KBM-7 (cell line): Measurements from ENCODE around the gene NPBWR2.

Experiments
- DNase-seq: peaks from one replicate; pipeline ENCODE4 v3.0.0-alpha.2; 2015
- in situ Hi-C: fragments of 300-500 bp; cut with MboI; formaldehyde crosslinking; loops from 2 replicates; pipeline ENCODE4 v1.14.3; 2020; ENCODE audit warnings: low sequenced_read_pairs, low pct_unique_long_range_greater_than_20kb, mixed read lengths

NPBWR2 gene

DNA sequence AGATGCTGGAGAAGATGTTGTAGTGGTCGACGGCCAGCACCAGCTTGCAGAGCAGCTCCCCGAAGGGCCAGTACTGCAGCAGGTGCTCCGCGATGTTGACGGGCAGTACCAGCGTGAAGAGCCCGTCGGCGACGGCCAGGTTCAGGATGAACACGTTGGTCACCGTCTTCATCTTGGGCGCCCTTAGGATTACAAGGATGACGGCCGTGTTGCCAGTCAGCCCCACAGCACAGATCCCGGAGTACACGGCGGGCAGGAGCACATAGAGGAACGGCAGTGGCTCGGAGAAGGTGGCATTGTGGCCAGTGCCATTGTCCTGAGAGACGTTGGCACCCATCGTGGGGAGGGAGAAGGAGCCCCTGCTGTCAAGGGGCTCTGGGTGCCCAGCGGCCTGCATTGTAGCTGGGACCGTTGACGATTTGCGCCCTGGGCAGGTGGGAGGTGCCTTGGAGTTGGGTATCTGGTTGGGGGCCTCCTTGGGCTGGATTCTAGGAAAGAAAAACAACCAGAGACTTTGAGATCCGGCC is 867 bp downstream of the NPBWR2 start:
- in situ Hi-C loops = no loop called here
- DNase-seq = no peak

DNA sequence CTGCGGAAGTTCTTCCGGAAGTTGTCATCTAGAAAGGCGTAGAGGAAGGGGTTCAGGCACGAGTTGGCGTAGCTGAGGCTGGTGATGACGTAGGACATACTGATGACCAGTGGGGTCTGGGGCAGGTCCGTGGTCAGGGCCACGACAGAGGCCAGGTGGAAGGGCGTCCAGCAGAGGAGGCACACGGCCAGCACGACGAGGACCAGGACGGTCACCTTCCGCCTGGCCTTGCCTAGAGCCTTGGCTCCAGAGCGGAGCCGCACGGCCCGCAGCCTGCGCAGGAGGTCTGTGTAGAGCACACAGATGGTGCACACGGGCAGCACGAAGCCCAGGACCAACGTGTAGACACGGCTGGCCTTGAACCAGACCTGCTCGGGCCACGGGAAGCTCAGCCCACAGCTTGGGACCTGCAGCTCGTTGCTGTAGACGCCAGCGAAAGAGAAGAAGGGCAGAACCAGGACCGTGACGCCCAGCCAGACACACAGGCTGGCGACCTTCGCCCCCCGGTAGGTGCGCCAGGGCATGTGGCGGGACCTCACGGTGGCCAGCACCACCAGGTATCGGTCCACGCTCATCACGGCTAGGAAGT is 1.4 kb downstream of the NPBWR2 start:
- in situ Hi-C loops = no loop called here
- no peak for DNase-seq

DNA sequence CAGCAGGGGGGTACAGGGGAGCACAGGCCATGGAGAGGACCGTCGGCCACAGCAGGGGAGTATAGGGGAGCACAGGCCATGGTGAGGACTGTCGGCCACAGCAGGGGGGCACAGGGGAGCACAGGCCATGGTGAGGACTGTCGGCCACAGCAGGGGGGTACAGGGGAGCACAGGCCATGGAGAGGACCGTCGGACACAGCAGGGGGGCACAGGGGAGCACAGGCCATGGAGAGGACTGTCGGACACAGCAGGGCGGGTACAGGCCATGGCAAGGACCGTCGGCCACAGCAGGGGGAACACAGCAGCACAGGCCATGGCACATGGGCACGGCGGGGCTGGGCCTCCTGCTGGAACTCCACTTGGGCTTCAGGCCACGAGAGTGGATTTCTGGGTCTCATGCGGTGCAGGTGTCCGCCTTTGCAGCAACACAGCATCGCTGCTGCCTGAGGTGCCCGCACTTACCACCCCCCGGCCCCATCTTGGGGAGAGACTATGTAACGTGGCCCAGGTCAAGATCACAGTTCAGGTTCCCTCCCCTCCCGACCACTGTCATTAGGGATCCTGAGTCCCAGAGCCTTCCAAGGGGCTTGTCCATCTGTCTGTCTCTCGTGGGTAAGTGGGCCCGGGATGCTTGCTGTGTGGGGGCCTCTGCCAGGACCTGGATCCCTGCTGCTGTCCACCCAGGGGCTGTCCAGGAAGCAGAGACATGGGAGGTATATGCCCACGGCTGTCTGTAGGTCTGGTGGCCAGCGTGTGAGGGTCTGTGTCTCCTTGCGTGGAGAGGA is 2.5 kb downstream of the NPBWR2 start:
- DNase-seq = no peak
- in situ Hi-C loops = no loop called here

DNA sequence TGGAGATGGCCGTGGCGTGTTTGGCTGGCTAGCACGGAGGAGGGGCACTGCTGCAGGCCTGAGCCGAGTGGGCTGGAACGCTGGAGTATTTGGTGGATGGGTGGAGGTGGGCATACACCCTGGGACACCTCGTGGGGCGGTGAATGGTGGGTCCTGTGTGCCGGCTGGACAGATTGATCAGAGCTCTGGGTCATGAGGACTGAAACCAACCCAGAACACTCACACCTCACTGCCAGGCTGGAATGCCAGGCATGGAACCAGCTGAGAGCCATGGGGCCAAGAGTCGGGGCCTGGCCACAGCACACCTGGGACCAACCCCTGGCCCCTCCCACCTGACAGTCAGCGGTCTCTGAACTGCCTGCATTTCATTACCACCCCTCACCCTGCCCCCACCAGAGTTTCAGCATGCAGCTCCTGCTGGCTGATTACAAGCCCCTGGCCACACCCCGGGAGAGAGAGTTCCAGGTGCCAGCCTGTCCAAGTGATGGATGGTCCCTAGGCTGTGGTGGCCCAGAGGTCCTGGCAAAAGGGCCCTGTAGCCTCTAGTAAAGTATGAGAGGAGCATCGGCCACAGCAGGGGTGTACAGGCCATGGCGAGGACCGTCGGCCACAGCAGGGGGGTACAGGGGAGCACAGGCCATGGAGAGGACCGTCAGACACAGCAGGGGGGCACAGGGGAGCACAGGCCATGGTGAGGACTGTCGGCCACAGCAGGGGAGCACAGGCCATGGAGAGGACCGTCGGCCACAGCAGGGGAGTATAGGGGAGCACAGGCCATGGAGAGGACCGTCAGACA is 3.3 kb downstream of the NPBWR2 start:
- in situ Hi-C loops = no loop called here
- DNase-seq = no peak

DNA sequence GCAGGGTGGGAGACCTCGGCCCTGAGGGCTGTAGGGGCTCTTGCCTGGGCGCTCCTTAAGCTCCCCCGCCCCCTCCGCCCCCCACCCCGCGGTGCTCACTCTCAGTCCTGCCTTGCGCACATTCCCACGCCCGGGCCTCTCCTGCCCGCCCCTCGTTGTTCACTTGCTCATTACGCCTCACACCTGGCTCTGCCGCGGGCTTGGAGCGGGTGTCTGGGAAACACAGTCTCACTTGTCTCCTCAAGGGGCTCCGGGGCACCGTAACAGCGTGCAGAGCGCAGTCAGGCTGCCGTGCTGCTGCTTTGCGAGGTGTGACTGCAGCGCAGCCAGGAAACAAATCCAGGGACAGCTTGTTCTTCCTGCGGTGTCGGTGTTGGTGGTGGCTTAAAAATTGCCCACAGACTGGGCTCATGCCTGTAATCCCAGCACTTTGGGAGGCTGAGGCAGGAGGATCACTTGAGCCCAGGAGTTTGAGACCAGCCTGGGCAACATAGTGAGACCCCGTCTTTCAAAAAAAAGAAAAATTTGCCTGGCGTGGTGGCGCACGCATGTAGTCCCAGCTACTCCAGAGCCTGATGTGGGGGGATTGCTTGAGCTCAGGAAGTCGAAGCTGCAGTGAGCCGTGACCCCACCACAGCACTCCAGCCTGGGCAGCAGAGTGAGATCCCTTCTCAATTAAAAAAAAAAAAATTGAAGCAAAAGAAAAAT is 4.6 kb downstream of the NPBWR2 start:
- DNase-seq = peak; percentile 41
- in situ Hi-C loops = no loop called here

DNA sequence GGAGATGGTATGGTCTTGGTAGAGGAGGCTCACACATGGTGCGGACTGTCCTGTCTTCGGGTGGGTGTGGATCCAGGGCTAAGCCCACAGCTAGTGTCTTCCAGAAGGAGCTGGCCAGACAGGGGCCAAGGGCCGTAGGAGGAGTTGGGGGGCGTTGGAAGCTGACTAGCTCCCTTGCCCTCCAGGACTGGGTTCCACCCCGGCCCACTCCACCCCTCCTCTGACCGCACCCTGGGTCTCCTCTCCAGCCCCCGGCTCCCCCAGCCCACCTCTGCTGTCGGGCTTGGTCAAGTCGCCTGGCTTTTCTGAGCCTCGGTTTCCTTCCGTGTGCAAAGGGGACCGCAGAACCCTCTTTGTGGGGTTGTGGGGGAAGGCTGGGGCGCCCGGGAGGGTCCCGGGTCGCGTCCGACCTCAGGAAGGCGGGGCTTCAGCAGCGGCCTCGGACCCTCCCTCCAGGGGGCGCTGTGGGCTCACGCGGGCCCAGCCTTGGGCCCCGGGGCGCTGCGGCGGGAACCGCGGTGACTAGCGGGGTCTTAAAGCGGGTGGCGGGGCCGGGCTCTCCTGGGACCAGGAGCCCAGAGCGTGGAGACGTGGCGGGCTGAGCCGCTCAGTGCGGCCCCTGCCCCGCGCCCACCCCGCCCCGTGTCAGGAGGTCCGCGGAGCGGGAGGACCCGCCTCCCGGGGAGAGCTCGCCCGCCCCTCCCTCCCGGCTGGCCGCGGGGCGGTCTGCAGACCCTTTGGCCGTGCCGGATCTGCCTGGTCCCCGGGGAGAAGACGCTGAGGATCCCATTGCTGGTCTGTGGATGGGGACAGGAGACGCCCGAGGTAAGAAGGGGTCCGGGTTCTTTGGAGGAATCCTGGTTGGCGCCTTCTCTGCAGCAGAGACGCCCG is 5.4 kb downstream of the NPBWR2 start:
- DNase-seq = peak; percentile 71

DNA sequence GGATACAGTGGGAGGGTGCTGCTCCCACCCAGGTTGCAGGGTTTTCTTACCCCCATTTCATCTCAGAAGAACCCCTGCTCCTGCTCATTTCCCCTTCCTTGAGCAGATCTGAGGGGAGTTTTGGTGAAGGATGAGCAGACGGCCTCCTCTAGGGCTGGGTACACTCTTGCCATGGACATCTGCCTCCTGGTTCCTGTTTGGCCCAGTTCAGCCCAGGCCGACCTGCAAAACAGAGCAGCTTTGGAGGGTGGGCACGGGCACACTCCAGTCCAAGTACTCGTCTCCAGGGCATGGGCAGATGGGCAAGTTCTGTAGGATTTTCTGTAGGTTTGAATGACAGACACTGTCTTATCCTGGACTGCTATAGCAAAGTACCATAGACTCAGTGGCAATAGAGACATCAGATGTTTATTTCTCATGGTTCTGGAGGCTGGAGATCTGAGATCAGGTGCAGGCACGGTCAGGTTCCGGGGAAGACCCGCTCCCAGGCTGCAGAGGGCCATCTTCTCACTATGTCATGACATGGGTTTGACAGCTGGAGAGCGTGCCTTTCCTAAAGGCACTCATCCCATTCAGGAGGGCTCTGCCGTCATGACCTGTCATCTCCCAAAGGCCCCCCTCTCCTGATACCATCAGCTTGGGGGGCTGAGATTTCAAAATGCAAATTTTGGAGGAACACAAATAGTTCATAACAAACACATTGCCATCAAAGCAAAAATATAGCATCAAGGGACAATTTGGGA is 6.2 kb downstream of the NPBWR2 start:
- no peak for DNase-seq
- in situ Hi-C loops = no loop called here

More for the DNA sequence above, 5.4 kb downstream of the NPBWR2 start:
- in situ Hi-C loops = no loop called here

DNA sequence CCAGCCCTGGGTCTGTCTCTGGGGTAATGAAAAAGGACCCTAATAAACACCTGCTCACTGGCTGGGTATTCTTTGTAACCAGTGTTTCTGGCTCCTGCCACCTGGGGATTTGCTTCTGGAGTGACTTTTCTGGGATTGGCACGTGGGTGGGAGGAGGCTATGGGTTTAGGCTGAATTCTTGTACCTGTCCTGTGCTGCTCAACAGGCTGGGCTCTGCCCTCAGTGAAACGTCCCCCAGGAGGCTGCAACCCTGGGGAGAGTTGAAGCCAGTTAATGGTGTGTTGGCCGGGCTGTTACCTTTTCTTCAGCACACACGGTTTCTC is 6.8 kb downstream of the NPBWR2 start:
- in situ Hi-C loops = no loop called here
- DNase-seq = no peak

DNA sequence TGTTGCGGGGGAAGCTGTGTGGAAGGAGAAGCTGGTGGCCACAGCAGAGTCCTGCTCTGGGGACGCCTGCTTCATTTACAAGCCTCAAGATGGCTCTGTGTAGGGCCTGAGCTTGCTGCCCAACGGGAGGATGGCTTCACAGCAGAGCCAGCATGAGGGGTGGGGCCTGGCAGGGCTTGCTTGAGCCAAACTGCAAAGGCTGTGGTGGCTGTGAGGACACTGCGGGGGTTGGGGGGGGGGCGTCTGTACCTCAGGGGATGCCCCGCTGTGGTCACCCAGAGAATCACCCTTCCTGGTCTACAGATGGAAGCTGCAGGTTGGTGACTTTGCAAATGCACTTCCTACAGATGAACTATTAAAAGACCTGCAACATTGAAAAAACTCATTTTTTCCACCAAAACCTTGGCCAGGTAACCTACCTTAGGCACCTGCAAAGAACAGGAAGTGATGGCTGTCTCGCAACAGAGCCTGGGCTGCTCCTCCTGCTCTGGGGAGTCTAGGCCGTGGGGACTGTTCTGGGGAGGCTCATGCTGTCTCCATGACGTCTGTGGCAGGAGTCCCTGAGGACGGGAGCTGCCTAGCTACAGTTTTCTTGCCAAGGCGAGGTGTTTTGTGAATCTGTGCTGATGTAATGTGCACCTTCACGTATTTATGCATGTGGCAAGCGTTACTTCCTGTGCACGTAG is 7.3 kb downstream of the NPBWR2 start:
- in situ Hi-C loops = no loop called here
- DNase-seq = no peak

DNA sequence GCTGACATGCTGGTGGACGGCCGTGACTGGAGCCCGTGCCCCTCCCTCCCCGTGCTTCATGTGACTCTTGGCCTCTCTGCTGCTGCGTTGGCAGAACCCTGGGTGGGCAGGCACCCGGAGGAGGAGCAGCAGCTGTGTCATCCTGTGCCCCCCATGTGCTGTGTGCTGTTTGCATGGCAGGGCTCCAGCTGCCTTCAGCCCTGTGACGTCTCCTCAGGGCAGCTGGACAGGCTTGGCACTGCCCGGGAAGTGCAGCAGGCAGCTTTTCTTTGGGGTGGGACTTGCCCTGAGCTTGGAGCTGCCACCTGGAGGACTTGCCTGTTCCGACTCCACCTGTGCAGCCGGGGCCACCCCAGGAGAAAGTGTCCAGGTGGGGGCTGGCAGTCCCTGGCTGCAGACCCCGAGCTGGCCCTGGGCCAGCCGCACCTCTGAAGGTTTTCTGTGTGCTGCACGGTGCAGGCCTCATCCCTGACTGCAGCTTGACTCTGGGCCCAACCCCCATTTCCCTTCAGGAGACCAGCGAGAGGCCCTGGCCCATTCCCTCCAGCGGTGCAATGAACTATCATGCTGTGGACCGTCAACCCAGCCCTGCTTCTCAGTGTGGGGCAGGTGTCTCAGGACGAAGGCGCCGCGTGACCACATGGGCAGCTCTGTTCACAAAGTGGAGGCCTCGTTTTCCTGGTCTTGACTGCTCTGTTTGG is 8.1 kb downstream of the NPBWR2 start:
- DNase-seq = no peak
- in situ Hi-C loops = no loop called here

DNA sequence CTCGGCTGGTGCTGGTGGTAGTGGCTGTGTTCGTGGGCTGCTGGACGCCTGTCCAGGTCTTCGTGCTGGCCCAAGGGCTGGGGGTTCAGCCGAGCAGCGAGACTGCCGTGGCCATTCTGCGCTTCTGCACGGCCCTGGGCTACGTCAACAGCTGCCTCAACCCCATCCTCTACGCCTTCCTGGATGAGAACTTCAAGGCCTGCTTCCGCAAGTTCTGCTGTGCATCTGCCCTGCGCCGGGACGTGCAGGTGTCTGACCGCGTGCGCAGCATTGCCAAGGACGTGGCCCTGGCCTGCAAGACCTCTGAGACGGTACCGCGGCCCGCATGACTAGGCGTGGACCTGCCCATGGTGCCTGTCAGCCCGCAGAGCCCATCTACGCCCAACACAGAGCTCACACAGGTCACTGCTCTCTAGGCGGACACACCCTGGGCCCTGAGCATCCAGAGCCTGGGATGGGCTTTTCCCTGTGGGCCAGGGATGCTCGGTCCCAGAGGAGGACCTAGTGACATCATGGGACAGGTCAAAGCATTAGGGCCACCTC is 8.8 kb downstream of the NPBWR2 start:
- in situ Hi-C loops = no loop called here
- no peak for DNase-seq

DNA sequence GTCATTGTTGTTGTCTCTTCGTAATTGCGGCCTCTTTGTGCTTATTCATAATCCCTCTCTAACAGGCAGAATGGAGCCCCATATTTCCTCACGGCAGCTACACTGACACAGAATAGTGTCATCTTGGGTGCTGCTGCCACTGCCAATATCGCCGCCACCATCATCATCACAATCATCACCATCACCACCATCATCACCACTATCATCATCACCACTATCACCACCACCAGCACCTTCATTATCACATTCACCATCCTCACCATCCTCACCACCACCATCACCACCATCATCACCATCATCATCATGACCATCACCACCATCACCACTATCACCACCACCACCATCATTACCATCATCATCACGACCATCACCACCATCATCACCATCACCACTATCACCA is 10.8 kb downstream of the NPBWR2 start:
- in situ Hi-C loops = no loop called here
- no peak for DNase-seq

DNA sequence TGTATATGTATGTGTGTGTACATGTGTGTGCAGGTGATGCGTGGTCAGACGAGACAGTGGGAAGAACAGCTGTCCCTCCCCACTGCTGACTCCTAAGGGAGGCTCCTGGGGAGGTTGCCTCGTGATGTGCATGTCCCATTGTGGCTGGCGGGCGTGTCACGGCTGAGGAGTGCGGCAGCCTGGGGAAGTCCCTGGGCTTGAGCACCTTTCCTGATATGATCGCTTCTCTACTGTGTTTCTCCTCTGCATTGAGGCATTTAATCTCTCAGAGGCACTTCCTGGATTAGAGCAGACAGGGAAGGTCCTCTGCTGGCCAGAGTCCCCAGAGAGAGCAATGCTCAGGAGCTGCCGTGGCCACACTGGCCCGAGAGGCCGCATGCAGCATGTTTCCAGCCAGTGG is 11.4 kb downstream of the NPBWR2 start:
- in situ Hi-C loops = no loop called here
- no peak for DNase-seq

DNA sequence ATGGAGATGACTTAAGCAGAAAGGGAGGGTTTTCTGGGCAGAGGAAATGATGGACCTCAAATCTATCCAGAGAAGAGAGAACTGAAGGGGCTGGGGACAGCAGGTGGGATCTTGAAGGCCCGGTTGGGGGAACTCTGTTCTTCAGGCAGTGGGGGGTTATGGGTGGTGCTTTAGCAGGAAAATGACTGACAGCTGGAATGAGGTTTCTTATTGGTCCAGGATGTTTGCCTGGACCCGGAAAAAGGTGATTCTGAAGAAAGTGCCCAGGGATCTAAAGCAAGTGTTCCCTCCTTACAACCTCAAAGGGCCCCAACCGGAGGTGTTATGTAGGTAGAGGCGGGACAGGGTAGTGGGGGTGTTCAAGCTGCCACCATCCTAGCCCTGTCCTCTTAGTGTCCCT is 11.9 kb downstream of the NPBWR2 start:
- no peak for DNase-seq
- in situ Hi-C loops = no loop called here

DNA sequence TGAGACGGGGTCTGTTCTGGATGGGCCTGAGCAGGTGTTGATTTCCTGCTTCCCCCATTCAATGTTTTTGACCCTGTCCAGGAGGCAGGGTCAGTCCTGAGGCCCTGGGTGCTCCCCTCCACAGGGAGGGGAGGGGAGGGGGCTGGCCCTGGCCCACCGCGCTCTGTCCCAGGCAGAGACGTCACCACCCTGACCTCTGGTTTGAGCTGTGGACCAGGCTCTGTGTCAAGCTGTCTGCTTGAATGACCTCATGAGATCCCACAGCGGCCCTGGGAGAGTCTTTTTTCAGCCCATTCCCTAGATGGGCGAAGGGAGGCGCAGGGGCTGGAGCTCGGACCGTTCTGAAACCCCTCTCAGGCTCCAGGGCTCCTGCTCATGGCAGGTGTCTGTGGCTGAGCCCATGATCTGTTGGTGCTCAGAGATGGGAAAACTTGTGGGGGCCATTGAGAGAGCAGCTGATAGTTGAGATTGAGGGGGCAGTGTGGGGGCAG is 14.3 kb downstream of the NPBWR2 start:
- no peak for DNase-seq
- in situ Hi-C loops = no loop called here

DNA sequence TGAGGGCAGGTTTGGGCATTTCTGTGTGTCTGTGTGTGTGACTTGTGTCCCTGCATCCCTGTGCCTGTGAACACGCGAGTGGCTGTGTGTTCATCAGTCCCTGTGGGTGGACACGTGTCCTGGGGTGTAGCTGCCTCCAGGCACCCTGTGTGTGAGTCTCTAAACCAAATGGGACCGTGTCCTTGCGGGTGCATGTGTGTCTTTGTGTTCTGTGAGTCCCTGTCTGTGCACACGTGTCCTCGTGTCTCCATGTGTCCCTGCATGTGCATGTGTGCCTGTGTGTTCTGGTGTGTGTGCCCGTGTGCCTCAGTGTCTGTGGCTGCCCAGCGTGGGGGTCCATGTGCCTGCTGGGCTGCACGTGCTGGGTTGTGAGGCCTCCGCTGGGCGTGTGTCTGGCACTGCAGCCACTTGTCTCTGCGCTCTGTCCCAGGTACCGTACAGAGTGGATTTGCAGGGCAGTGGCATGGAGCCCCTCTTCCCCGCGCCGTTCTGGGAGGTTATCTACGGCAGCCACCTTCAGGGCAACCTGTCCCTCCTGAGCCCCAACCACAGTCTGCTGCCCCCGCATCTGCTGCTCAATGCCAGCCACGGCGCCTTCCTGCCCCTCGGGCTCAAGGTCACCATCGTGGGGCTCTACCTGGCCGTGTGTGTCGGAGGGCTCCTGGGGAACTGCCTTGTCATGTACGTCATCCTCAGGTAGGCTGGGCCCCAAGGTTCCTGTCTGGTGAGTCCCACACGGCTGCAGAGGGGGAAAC is 14.9 kb downstream of the NPBWR2 start:
- in situ Hi-C loops = no loop called here
- DNase-seq = no peak
